Measurements from ENCODE around the gene ALK.

DNA sequence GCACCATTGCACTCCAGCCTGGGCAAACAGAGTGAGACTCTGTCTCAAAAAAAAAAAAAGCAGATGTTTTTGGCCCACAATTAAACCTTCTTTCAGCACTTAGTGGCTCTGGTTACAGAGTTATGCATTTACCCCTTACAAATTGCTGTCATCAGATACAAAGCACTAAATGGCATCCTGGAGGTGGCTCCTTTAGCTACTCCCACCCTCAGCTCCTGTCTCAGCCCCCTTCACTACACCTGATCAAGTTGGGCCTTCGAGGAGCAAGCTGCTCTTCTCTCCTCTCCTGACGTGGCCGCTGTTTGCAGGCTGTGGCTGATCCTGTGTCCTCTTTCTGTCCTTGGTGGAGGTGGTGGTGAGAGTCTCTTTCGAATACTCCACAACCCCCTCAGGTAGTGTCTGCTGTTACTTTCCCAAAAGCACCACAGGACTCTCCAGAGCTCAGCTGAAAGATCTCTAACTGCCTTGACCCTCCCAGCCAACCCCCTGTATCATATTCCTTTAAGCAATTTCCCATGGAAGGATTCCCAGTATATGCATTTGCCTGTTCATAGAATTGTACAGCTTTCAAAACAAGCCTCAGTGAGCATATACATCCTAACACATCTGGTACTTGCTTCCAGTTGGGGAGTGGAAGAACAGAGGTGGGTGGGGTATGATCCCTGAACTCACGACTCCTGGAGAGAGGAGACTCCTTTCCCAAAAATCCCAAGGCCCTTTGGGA, 520.3 kb downstream of the ALK start:
- TF ChIP-seq, protein P1, sequence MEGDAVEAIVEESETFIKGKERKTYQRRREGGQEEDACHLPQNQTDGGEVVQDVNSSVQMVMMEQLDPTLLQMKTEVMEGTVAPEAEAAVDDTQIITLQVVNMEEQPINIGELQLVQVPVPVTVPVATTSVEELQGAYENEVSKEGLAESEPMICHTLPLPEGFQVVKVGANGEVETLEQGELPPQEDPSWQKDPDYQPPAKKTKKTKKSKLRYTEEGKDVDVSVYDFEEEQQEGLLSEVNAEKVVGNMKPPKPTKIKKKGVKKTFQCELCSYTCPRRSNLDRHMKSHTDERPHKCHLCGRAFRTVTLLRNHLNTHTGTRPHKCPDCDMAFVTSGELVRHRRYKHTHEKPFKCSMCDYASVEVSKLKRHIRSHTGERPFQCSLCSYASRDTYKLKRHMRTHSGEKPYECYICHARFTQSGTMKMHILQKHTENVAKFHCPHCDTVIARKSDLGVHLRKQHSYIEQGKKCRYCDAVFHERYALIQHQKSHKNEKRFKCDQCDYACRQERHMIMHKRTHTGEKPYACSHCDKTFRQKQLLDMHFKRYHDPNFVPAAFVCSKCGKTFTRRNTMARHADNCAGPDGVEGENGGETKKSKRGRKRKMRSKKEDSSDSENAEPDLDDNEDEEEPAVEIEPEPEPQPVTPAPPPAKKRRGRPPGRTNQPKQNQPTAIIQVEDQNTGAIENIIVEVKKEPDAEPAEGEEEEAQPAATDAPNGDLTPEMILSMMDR (IDR thresholded peaks at IDR 0.05): no peak
- TF ChIP-seq POLR2AphosphoS5 (IDR thresholded peaks at IDR 0.05): no peak
